Measurements from ENCODE around the gene AP2M1.

AP2M1 gene

DNA sequence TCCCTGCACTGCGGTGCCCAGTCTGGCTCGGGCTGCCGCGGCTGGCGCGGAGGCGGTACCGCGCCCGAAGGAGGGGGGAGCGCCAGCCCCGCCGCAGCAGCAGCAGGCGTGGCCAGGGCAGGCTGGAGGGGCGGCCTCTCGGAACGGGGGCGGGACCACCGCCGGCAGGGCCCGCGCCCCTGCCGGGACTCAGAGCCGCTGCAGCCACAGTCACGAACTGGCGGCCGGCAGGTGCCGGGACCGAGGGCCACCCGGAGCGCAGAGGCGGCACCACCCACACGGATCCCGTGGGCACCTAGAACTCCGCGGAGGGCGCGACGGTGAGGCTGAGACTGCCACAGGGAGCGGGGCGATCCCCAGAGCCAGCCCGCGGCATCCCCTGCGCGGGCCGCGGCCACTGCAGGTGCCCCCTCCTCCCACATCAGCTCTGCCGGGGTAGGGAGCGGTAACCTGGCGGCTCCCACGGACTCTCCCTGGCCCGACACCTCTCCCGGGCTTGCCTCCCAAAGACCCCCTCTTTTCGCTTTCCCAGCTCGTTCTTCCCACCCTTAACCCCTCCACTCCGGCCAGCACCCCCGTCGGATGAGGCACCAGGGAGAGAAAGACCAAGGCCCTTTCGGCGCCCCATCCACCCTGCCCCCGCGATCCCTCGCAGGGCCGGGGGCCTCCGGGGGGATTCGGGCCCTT, 54.9 kb downstream of the AP2M1 start, which contains the start of gene VWA5B2:
Gene VWA5B2 (plus strand): TSS at position 192 of the 687 bp plus-strand sequence. CDS start 944 bp downstream, outside the sequence.
- peak; percentile 55 for DNase-seq

DNA sequence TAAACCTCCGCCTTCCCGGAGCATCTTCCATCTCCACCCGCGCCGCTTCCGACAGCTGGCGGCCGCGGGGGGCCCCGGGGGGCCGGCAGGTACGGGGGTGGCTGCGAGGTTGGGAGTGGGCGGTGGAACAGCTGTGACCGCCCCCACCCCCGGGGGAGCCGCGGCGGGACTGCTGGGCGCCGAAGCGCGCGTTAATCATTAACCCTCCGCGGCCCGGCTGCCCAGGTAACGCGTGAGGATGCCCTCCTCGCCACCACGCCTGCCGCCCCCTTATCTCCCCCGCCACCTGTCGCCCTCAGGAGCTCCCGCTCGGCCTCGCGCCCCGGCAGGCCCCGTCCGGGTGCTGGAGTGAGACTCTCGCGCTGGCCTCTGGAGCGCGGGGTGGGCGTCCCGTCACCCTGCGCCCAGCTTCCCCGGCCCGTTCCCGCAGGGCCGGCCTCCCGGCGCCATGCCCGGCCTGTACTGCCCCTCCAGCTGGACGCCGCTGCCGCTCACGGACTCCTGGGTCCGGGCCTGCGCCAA, 55.5 kb downstream of the AP2M1 start:
- no peak for DNase-seq

DNA sequence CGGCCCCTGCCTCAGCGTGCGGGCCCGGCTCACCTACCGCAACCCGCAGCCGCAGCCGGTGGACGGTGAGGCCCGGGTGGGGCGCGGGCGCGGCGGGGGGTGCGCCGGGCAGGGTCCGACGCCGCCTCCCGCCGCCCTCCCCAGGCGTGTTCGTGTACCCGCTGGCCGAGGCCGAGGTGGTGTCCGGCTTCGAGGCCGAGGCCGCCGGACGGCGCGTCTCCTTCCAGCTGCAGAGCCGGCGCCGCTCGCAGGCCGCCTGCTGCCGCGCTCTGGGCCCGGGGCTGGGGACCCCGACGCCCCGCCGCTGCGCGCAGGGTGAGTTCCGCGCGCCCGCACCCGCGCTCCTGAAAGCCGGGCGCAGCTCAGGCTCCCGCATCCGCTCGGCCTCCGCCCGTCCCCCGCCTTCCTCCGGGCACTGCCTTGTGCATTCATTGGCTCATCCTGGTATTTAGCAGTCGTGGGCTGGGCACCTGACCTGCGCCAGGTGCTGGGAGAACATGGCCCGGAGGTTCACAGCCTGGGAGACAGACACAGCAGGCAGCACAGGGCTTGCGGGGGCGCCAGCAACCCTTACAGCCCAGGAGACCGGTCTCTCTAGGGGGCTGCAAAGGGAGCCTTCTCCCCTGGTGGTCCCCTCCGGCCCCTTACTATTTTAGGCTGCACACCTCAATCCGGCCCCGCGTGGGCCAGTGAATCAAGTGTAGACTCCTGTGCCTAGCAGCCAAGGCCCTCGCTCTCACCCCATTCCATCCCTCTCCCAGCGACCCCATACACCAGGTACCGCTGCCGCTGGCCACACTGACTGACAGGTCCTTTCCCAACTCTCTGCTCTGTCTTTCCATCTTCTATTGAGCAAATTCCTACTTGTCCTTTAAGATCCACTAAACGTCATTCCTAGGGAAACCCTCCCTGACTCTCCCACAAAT, 56.2 kb downstream of the AP2M1 start:
- no peak for DNase-seq

DNA sequence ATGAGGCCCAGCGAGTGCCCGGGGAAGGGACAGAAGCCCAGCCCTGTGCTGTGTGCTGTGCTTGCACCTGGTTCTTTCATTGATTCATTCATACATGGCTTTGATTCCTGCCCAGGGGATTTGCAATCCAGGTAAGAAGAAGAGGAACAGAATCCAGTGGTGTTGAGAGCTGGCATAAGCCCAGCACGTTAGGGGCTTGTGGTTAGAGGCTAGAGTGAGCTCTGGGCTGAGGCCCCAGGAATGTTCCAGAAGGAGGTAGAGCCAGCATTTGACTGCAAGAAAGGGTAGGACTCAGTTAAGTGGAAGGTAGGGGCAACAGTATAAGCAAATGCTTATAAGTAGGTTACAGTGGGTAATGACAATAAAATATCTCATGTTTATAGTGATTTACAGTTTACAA, 57.0 kb downstream of the AP2M1 start:
- DNase-seq, result no peak

DNA sequence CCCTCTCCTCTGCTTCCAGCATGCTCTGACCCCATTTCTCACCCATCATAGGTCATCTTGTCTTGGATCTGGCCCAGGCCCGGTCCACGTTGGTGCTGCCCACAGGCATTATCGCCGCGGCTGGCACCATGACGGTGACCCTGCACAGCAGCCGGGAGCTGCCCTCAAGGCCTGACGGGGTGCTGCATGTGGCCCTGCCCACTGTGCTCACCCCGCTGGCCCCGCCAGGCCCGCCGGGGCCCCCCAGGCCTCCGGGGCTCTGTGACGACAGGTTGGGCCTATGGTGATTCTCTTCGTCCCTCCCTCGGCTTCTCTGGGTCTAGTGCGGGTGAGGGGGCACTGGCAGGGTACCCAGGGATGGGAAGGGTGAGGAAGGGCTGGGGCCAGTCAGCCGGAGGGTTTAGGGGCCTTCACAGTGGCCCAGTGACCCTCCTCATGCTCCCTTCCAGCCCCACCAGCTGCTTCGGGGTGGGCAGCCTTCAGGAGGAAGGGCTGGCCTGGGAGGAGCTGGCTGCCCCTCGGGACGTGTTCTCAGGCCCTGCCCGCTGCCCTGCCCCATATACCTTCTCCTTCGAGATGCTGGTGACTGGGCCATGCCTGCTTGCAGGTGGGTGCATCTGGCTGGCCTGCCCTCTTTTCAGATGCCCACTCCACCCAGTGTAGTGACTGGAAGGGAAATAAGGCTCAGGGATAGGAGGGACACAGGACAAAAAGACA, 58.6 kb downstream of the AP2M1 start:
- DNase-seq, result no peak
